HG03521 (cell line): ENCODE results near the gene ADAT3.

Experiments used
- ATAC-seq: cut with Tn5 transposase; IDR thresholded peaks from one replicate; pipeline ENCODE4 v1.9.1; 2021; ENCODE audit warnings: mild to moderate bottlenecking, moderate library complexity; ENCODE audit not compliant: unreplicated experiment

ADAT3 gene

DNA sequence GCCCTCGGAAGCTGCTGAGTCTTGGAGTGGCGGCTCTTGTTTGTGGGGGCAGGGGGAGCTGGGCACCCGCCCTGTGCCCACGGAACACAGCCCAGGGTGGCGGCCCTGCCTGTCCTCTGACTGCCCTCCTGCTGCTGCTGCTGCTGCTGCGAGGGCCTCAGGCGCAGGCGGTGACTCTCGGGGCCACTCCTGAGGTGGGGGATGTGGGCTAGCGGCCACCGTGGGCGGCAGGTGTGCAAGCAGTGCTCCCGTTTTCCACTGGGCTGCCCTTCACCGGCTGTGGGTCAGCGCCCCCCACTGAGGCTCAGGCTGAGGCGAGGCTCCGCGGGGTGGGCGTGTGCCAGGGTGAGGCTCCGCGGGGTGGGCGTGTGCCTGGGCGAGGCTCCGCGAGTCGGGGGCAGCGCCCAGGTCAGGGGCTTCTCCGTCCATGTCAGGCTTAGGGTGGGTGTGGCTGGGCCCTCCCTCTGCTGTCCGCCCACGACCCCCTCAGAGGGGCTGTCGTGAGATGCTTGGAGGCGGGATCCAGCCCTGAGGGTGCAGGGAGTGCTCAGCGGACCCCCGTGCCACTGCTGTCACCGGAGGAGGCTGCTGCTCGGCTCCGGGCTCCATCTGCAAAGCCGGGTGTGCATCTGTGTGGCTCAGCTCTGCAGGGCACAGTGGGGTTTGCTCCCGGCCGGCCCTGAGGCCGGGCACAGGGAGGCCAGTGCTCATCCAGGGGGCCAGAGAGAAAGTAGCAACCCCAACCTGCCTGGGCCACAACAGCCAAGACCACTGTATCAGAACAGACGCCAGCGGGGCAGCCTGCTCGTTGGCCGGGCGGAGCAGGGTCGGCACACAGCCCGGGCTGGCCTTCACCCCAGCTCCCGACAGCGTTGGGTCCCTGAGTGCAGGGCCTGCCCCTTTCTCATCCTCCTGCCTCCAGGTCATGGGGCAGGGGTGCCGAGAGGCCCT, 50.2 kb downstream of the ADAT3 start:
- ATAC-seq: no peak

- no peak for ATAC-seq
These were observed 50.9 kb downstream of the ADAT3 start for GRCh38 chr19:1956122-1956494.

DNA sequence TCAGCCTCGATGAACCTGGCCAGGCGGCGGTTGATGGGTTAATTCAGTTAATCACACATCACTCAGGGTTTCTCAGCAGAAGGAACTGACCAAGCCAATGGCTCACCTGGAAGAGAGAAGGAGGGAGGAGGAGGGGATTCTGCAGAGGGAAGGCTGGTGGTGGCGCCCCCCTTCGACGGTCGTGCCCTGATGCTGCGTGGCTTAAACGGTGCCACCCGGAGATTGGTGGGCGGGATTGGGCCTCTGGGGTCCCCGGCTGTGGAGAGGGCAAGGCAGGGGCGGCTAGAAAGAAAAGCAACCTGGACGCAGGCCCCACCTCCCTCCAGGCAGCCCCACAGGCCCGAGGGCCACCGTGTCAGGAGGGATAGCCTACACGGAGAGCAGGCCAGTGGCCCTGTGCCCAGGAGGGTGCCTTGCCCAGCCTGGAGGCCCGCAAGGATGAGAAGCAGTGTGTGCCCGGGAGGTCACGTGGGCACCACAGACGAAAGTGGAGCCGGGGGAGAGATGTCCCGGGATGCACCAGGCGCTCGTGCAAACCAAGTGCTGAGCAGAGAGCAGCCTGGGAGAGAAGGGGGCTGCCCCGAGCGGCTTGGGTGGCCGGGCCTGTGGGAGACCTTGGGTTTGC, 51.8 kb downstream of the ADAT3 start:
- no peak for ATAC-seq

GRCh38 chr19:1957562-1958248, 52.5 kb downstream of the ADAT3 start:
- ATAC-seq: no peak

DNA sequence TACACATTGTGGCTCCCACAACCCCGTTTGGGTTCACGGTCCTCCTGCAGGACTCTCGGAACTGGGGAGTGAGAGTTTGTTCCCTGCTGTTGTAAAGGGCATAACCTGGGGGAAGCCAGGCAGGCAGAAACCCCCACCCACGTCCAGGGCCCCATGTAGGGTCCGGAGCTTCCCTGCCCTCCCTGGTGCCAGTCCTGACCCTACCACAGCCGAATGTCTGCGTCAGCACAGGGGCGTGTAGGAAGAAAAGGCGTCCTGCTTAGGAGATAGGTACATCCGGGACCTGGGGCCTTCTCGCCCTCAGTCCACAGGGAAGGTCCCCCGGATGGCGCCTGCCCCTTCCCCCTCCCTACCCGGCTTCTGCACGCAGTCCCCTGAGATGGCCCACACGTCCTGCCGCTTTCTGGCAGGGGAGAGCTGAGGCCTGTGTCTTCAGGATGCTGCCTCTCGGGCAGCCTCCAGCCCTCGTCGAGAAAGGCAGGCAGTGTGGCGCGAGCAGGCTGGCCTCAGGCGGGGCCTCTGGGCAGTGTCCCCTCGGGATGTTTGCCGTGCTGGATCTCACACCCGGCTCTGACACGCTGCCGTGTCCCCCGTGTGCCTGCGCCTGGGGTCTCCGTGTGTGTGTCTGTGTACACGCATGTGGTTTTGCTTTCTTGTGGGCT, 54.9 kb downstream of the ADAT3 start:
- ATAC-seq: no peak

GRCh38 chr19:1961000-1961883, 56.0 kb downstream of the ADAT3 start:
- ATAC-seq: no peak

GRCh38 chr19:1962674-1963073, 57.5 kb downstream of the ADAT3 start:
- no peak for ATAC-seq
